NCI-H1436 treated with DMSO at 0.1 percent for 48 hours (cell line): ENCODE results near the gene RIPOR1.
"Not testable (repeated sequence)": the region's sequence is repeated elsewhere in the genome, so short reads cannot be mapped to it uniquely, and the experiment has no call there.

Experiments used
- DNase-seq: peaks from one replicate; lab custom pipeline; 2025; lab: John Stamatoyannopoulos, UW

The RIPOR1 gene

GRCh38 chr16:67516296-67517154, 12.1 kb upstream of the RIPOR1 start:
- no peak for DNase-seq

- DNase-seq, result no peak
Measured at GRCh38 chr16:67517155-67517445, 11.5 kb upstream of the RIPOR1 start.

- no peak for DNase-seq
Measured at GRCh38 chr16:67517661-67518423, 10.8 kb upstream of the RIPOR1 start.

- no peak for DNase-seq
Measured at GRCh38 chr16:67518676-67519075, 10.0 kb upstream of the RIPOR1 start.

GRCh38 chr16:67519242-67519641, 9.4 kb upstream of the RIPOR1 start:
- no peak for DNase-seq

- DNase-seq, result peak; percentile 89
Measured at GRCh38 chr16:67521095-67521804, 7.4 kb upstream of the RIPOR1 start.

GRCh38 chr16:67525176-67525860, 3.3 kb upstream of the RIPOR1 start:
- DNase-seq, result no peak

- DNase-seq, result no peak
Measured at GRCh38 chr16:67526149-67526791, 2.4 kb upstream of the RIPOR1 start.

GRCh38 chr16:67528870-67529581, 397 bp downstream of the RIPOR1 start:
- no peak for DNase-seq

- no peak for DNase-seq
Measured at GRCh38 chr16:67529582-67530012, 968 bp downstream of the RIPOR1 start.

GRCh38 chr16:67530013-67530939, 1.6 kb downstream of the RIPOR1 start:
- DNase-seq, result no peak

- no peak for DNase-seq
Measured at GRCh38 chr16:67531247-67531646, 2.6 kb downstream of the RIPOR1 start.

GRCh38 chr16:67533024-67533560, 4.5 kb downstream of the RIPOR1 start:
- DNase-seq, result no peak

- not testable (repeated sequence) for DNase-seq
Measured at GRCh38 chr16:67533987-67534386, 5.4 kb downstream of the RIPOR1 start.

GRCh38 chr16:67534431-67534830, 5.8 kb downstream of the RIPOR1 start:
- no peak for DNase-seq

GRCh38 chr16:67535201-67535600, 6.6 kb downstream of the RIPOR1 start:
- DNase-seq, result no peak

GRCh38 chr16:67537270-67537635, 8.6 kb downstream of the RIPOR1 start:
- DNase-seq, result no peak

GRCh38 chr16:67537636-67538591, 9.3 kb downstream of the RIPOR1 start:
- DNase-seq, result no peak
